ENCODE data around the gene DPP6. TPM values are rescaled to one million over a fixed set of nuclear protein-coding genes. Genes with fewer than 3 reads are reported as not detected.

The DPP6 gene
- total and polyA plus RNA-seq, 8 donors: 0.29 to 1.2 (median 0.57) TPM

DNA sequence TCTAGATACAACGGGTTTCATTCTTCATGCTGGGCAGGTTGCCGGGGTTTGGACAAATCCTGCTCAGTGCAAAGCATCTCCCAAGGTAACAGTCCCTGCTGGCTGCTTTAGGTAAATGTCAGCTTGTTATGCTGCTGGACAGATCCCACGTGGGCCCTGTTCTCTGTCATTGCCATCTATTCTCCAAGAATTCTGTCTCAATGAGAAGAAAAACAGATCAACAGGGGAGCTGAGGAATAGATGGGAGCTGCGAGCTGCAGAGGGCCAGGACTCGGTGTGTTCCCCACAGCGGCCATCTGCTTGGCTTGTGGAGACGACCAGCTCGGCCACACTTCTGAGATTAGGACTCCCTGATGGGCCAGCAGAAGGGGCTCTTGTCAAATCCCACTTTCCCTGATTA is 235.2 kb downstream of the DPP6 start:
- peaks cover 0 to 2% of the 10 kb centered on the region in 2 donors for H3K9me3 ChIP-seq
- no peak for TF ChIP-seq CTCF (IDR thresholded peaks at IDR 0.05)
- H3K27ac ChIP-seq: no peak overlapping the region
- ATAC-seq (no peak), DNase-seq (no peak)
- H3K4me3 ChIP-seq: no peak overlapping the region
- H3K36me3 ChIP-seq: no peaks in the 10 kb centered on the region
- H3K4me1 ChIP-seq: no peaks in the 10 kb centered on the region
- intact Hi-C loops (cut with DNase I): no loop called here
- no peaks in the 10 kb centered on the region for H3K27me3 ChIP-seq

DNA sequence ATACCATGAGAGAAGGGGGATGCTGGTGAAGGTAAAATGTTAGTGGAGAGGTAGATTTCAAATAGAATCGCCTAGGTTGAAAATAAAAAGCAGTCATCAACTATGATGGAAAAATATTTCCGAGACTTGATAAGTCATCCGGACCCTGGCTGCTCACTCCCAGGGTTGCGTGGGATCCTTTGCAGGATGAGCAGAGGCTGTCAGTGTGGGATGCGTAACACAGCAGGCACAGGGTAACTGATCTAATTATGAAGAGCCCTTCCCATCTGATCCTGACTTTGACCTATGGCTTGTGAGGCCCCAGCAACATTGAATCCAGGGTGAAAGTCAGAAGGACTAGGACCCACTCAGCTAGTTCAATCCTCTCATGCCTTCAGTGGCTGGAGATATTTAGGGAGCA is 236.9 kb downstream of the DPP6 start:
- Histone ChIP-seq H3K4me1 (no peaks in the 10 kb centered on the region), H3K27ac (no peak overlapping the region), H3K9me3 (peaks cover 0 to 2% of the 10 kb centered on the region in 2 donors), H3K27me3 (no peaks in the 10 kb centered on the region), H3K36me3 (no peaks in the 10 kb centered on the region), H3K4me3 (no peak overlapping the region)
- DNase-seq (no peak), ATAC-seq (no peak)
- TF ChIP-seq CTCF (IDR thresholded peaks at IDR 0.05): no peak
- intact Hi-C loops (cut with DNase I): no loop called here

- Histone ChIP-seq H3K4me1 (no peaks in the 10 kb centered on the region), H3K27ac (no peak overlapping the region), H3K36me3 (no peaks in the 10 kb centered on the region), H3K27me3 (no peaks in the 10 kb centered on the region), H3K9me3 (no peaks in the 10 kb centered on the region), H3K4me3 (no peak overlapping the region)
- TF ChIP-seq CTCF (IDR thresholded peaks at IDR 0.05): no peak
- DNase-seq: no peak
- intact Hi-C loops (cut with DNase I): no loop called here
- ATAC-seq: no peak
Observed at GRCh38 chr7:154296443-154296842, 244.2 kb downstream of the DPP6 start.

GRCh38 chr7:154299736-154300135 is 247.5 kb downstream of the DPP6 start:
- no peaks in the 10 kb centered on the region for H3K9me3 ChIP-seq
- H3K4me1 ChIP-seq: no peaks in the 10 kb centered on the region
- peaks cover 0 to 14% of the 10 kb centered on the region in 2 donors for H3K27me3 ChIP-seq
- DNase-seq (no peak), ATAC-seq (no peak)
- intact Hi-C loops (cut with DNase I): no loop called here
- no peak for TF ChIP-seq CTCF (IDR thresholded peaks at IDR 0.05)
- H3K36me3 ChIP-seq: no peaks in the 10 kb centered on the region
- H3K4me3 ChIP-seq: no peak overlapping the region
- no peak overlapping the region for H3K27ac ChIP-seq

DNA sequence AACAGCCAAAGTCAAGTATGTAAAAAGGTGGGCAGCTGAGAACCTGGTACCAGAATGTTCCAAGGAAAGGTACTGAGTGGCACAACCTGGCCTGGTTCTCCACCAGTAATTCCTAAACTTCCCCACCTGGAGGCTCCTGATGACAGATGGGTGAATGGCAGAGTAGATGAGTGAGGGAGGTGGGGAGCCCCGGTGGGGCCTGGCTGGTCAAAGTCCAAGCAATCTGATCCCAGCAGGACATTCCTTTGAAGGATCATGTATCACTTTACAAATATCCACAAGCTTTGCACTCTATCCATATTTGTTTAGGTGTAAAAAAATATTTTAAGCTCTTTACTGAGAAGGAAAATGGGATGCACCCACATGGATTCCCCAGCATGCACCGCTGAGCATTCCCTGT is 250.2 kb downstream of the DPP6 start:
- H3K4me3 ChIP-seq: no peak overlapping the region
- H3K4me1 ChIP-seq: no peaks in the 10 kb centered on the region
- no peaks in the 10 kb centered on the region for H3K9me3 ChIP-seq
- H3K27me3 ChIP-seq: peaks cover 0 to 38% of the 10 kb centered on the region in 2 donors
- DNase-seq (no peak), ATAC-seq (no peak)
- H3K27ac ChIP-seq: no peak overlapping the region
- no peaks in the 10 kb centered on the region for H3K36me3 ChIP-seq
- intact Hi-C loops (cut with DNase I): no loop called here
- no peak for TF ChIP-seq CTCF (IDR thresholded peaks at IDR 0.05)

Measured in left lung (tissue), 10 donors.